ENCODE measurements around the gene CCZ1B. TPM values are rescaled to one million over a fixed set of nuclear protein-coding genes. Genes with fewer than 3 reads are reported as not detected.
A peak's percentile ranks its signal among the peaks of the same experiment; 100 is the strongest.
"Not testable (repeated sequence)": the region's sequence is repeated elsewhere in the genome, so short reads cannot be mapped to it uniquely, and the experiment has no call there.

CCZ1B gene
- total RNA-seq, 3 donors from 2014 or later = 60.6 to 82.3 (median 65.2) TPM

DNA sequence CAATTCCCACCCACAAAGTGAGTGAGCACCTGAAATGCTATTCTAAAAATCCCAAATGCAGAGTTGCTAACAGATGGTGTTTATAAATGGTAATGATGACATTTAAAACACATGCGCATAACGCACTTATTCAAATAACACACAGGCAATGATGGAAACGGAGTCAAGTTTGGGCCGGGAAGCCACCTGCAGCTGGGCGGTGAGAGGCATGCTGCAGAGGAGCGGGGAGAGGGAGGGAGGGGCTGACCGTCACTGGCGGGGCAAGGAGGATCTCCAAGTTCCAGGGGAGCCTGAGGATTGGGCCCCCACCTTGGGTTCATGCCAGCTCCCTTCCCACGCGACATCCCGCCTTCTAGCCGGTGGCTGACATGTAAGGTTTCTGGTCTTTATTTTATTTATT is 64.9 kb downstream of the CCZ1B start:
- ATAC-seq; DNase-seq; H3K9me3 ChIP-seq; H3K36me3 ChIP-seq (ENCODE audit: low read depth); H3K4me1 ChIP-seq (ENCODE audit: low read depth); H3K4me3 ChIP-seq; intact Hi-C loops (cut with DNase I, micrococcal nuclease): not testable (repeated sequence)

- intact Hi-C loops (cut with DNase I, micrococcal nuclease) = not testable (repeated sequence)
Observed at GRCh38 chr7:6753964-6754363, 72.1 kb downstream of the CCZ1B start, which contains the start of gene RSPH10B2. Gene RSPH10B2, plus strand, starts transcription at chr7:6754103. Its CDS starts 3,575 bp downstream, at chr7:6757678.

DNA sequence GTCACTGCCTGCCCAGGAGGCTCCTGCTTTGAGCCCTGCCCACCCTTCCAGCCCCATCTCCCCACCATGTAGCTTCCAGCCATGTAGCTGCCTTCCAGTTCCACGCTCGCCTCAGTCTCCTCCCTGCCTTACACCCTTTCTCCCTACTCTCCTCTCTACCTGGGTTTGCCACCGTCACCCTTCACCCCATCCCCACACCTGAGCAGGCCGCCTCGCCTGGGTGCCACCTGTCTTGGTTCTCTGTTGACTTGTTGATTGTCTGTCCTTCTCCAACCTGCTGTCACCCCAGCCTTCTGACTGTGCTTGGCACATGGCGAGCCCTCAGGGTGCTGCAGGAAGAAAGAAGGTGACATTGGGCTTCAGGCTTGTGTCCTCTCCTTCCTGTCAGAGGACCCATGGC is 75.9 kb downstream of the CCZ1B start:
- H3K4me3 ChIP-seq; H3K4me1 ChIP-seq (ENCODE audit: low read depth); intact Hi-C loops (cut with DNase I, micrococcal nuclease); DNase-seq; ATAC-seq; H3K36me3 ChIP-seq (ENCODE audit: low read depth); H3K9me3 ChIP-seq: not testable (repeated sequence)

More at GRCh38 chr7:6753964-6754363, 72.1 kb downstream of the CCZ1B start, which contains the start of gene RSPH10B2:
- ATAC-seq = peak; percentile 70
- H3K4me1 ChIP-seq (ENCODE audit: low read depth); H3K4me3 ChIP-seq; H3K36me3 ChIP-seq (ENCODE audit: low read depth); H3K9me3 ChIP-seq; DNase-seq: not testable (repeated sequence)

DNA sequence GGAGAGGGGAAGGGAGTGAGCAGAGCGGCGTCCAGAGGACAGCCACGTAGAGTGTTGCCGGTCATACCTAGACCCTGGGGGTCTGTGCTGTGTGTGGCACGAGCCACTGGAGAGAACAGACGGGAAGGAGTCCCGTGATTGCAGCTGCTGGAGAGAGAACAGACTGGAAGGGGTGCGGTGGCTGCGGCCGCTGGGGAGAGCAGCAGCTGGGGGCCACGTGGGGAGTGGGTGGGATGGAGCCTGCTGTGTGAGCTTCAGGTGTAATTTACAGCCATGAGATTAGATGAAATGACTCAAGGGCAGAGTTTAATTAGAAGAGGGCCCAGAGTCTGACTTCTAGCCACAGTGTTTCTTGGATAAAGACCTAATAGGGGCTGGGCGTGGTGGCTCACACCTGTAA is 76.7 kb downstream of the CCZ1B start:
- H3K36me3 ChIP-seq (ENCODE audit: low read depth); H3K4me1 ChIP-seq (ENCODE audit: low read depth); intact Hi-C loops (cut with DNase I, micrococcal nuclease); H3K4me3 ChIP-seq; ATAC-seq; DNase-seq; H3K9me3 ChIP-seq: not testable (repeated sequence)

Other genes with a start within 250 kb of the CCZ1B start
- 10 to 100 TPM; 40.4 to 55.9 (median 41.7) TPM for gene ZDHHC4, start 248.8 kb downstream of the CCZ1B start, total RNA-seq
- gene INTS15, start 236.3 kb downstream of the CCZ1B start, total RNA-seq = 10 to 100 TPM; 24.5 to 38.5 (median 26.2) TPM
- gene ZNF853, start 210.7 kb downstream of the CCZ1B start, total RNA-seq = 10 to 100 TPM in 1 of 3 donors, 1 to 10 TPM in 1, under 1 TPM in 1; 0.84 to 19.9 (median 1.4) TPM
- 10 to 100 TPM; 22.3 to 40.9 (median 24.1) TPM for gene ZNF316, start 189.0 kb downstream of the CCZ1B start, total RNA-seq
- 10 to 100 TPM; 17.7 to 27.7 (median 26.1) TPM for gene ZNF12, start 119.3 kb downstream of the CCZ1B start, total RNA-seq
- gene RSPH10B2, start 72.2 kb downstream of the CCZ1B start, total RNA-seq = under 1 TPM in 1 of 3 donors, not detected in 2; 0.32 TPM

Measured in mucosa of descending colon (tissue), 3 donors.